ENCODE results near the gene AGAP5.
A peak's percentile ranks its signal among the peaks of the same experiment; 100 is the strongest.
"Not testable (repeated sequence)": the region's sequence is repeated elsewhere in the genome, so short reads cannot be mapped to it uniquely, and the experiment has no call there.

AGAP5 gene

DNA sequence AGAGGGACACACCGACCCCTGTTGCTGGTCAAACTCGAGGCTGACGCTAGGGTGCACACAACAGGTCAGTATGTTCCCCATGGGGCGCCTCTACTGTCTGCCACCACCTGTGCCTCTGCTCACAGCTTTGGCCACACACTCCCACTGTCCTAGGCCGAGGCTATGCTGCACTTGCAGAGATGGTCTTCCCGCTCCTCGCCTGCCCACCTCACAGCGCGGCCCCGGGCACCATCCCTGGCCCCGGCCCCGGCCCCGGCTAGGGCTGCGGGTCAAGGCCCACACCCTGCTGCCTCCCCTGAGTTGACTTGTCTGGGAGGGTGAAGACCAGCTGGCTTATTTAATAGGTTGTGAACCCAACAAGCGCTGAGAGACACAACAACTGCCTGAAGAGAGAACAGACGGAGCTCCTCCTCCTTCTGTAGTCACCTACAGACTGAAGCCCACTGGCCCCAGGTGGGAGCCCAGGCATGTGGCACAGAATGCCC, at the start of gene AGAP5:
Gene AGAP5 (minus strand): TSS at position 435 of the 485 bp plus-strand sequence. CDS start 354 bp downstream, at position 81.
- DNase-seq = not testable (repeated sequence)

DNA sequence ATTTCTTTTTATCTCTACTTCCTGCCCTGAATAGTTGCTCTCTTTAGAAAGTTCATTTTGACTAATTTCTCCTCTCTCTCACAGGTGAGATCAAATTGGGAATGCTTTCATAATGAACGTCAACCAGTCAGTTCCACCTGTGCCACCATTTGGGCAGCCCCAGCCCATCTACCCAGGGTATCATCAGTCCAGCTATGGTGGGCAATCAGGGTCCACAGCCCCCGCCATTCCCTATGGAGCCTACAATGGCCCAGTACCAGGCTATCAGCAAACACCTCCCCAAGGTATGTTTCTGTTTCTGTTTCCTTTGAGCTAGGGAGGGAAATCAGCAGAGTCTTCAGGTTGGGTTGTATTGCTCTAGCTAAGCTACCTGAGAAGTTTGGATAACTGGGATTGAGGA, 48.8 kb upstream of the AGAP5 start:
- DNase-seq = no peak

DNA sequence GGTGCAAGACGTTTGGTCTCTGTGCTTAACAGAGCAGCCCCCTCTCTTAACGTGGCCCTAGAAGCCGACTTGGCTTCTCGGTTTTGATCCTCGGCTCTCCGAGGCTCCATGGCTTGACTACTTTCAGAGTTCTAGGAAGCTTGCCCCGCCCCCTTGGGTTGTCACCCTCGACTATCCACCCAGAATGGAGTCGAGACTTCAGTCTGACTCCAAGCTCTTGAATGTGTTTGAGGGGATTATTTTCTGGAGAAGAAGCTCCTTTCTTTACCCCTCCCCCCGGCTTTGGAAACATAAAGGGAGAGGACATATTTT, 46.7 kb upstream of the AGAP5 start:
- DNase-seq = peak in 7 of 56 donors; percentile 35 to 61 (median 47)

DNA sequence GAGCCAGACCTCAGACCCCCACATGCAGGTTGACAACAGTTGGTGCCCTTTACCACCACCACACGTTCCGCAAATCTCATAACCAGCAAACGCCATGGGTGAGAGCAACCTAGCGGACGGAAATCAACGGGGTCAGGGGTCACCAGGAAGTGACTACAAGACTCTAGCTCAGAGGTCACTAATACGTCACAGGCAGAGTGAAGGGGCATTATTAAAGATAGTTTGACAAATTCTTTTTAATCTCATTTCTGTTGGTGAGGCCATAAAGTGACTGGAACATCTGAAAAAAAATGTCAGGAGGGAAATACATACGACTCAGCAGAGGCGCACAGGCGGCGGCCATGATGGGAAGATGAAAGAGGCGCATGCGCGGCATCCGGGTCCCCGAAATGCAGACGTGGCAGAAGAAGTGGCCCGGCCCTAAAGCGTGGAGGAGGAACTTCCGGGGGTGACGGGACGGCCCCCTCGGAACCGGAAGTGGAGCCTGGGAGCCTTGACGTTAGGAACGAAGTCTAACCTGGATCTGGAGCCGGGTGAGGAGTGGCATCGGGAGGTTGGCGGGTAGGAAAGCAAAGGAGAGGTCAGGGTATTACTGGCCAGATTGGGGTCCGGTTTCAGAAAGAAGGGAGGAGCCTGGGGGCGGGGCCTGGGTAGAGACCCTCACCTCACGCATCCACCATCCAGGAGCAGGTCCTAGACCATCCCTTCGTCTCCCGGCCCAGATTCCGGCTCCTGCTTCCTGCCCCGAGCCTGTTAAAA, 46.2 kb upstream of the AGAP5 start, which contains the start of gene SEC24C:
Gene SEC24C (plus strand): TSS at position 468 of the 759 bp plus-strand sequence. CDS start 2,461 bp downstream, outside the sequence.
- DNase-seq = peak; percentile 50 to 98 (median 92)

DNA sequence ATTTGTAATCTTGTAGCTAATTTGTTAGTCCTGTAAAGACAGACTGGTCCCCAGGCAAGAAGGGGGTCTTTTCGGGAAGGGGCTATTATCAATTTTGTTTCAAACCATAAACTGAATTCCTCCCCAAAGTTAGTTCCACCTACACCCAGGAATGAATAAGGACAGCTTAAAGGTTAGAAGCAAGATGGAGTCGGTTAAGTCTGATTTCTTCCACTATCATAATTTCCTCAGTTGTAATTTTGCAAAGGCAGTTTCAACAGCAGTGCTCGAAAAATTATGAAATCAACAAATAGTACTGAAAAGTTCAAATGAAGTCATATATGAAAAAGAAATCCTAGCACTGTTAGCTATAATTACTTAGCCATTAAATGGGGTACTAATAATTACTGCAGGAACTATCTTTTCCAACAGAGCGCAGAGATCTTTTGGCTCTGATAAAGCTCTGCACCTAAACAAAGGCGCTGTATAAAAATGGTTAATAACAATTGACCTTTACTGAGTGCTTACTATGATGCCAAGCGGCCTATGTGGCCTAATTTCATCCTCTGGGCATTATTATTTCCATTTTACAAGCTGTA, 45.5 kb upstream of the AGAP5 start:
- DNase-seq = no peak

DNA sequence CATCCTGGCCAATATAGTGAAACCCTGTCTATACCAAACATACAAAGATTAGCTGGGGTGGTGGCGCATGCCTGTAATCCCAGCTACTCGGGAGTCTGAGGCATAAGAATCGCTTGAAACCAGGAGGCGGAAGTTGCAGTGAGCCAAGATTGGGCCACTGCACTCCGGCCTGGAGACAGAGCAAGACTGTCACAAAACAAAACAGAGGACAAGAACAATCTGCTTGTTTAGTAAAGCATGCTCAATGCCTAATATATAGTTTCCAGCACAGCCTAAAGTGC, 44.5 kb upstream of the AGAP5 start:
- DNase-seq = no peak

DNA sequence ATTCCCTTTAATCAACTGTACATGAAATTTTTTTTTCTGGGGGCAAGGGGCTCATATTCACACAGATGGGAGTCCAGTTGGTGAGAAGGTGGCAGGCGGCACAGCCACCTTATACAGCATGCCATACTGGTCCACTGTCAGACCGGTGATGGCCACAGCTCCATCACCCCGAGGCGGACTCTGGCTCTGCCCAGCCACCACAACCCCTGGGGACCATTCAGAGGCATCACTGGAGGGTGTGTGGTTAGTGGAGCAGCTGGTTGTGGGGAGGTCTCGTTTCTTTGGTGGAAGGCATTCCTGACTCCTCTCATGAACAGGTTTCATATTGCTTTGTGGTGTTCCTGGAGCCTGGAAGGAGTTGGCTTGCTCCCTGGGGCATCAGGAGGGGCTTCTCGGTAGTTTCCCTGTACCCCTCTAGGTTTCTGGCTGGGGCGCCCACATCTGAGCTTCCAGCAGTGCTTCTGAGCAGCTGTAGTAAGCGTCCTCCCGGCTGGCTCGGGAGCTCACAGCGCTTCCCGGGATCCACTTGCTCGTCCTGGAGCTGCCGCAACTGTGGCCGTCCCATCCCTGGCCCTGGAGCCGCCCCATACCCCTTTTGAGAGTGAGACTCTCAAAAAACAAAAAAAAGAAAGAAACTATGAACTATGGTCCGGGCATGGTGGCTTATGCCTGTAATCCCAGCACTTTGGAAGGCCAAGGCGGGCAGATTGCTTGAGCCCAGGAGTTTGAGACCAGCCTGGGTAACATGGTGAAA, 42.8 kb upstream of the AGAP5 start:
- not testable (repeated sequence) for DNase-seq

DNA sequence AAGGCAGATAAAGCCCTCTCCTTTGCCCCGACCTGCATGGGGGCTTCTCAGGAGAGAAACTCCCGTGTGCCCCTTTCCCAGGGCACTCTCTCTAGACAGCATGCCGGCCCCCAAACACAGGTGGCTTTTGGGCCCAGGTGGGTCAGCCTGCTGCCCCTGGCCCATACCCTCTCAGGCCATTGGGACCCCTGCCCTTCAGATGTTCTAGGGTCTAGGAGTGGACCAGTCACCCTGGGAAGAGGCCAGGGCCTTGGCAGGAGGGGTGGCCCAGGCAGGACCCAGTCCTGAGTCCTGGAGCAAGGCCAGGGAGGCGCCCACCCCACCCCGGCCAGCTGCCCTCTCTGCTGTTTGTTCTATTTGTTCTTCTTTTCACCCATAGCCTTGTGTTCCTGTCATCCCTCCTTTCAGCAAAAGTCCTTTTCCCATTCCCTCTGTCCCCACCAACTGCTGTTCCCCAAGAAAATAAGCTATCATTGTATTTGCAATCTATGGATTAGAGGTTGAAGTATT, 36.9 kb upstream of the AGAP5 start:
- no peak for DNase-seq

DNA sequence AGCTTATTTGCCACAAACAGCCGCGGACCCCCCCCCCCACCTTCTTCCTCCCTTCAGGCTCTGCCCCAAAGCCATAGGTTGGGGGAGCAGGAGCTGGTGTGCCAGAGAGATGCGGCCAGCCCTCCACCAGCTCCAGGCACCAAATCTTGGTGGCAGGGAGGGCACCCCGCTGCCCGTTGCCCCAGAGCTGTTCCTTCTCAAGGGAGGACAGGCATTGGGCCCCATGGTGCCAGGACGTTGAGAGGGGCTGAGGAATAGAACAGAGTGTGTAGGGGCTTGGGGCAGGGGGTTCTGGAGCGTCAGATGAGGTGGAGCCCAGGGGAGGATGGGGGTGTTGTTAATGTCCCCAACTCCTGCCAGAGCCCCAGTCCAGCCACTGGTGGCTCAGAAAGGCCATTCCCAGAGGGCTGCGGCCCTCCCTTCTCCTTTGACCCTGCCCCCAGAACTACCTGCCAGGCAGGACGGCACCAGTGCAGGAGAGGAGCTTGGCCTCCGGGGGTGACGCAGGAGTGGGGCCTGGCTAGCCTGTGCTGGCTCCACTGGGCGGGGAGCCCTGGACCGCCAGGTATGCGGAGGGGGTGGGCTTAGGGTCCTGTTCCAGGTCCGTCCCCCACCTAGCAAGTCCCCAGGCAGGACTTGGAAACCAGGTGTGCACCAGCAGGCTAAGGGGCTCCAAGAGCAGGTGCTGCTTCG, 36.3 kb upstream of the AGAP5 start:
- no peak for DNase-seq

DNA sequence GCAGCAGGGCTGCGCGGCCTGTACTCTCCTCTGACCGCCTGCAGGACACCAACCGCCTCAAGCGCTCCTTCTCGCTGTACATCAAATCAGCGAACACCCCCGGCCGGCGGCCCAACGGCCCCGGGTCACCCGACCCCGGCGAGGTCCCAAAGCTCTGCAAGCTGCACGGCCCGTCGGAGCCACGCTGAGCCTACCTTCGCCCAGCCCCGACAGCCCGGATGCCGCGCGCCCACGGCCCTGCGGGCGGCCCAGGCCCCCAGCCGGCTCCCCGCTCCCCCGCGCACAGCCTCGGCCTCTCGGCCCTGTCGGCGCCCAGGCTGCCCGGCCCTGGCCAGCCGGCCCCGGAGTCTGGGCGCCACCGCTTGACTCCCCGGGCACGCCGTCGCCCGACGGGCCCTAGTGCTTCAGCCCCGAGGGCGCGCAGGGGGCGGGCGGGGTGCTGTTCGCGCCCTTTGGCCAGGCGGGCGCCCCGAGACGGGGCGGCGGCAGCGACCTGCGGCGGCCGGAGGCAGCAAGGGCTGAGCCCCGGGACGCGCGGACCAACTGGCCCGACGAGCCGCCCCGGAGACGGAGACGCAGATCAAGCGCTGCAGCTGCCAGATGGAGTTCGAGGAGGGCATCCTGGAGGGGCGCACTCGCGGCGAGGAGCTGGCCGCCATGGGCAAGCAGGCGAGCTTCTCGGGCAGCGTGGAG, 35.2 kb upstream of the AGAP5 start:
- no peak for DNase-seq

DNA sequence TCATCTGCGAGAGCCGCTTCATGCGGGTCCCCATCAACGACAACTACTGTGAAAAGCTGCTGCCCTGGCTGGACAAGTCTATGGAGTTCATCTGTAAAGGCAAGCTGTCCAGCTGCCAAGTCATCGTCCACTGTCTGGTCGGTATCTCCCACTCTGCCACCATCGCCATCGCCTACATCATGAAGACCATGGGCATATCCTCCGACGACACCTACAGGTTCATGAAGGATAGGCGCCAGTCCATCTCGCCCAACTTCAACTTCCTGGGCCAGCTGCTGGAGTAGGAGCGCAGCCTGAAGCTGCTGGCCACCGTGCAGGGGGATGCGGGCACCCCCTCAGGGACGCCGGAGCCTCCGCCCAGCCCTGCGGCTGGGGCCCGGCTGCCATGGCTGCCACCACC, 34.5 kb upstream of the AGAP5 start:
- no peak for DNase-seq

DNA sequence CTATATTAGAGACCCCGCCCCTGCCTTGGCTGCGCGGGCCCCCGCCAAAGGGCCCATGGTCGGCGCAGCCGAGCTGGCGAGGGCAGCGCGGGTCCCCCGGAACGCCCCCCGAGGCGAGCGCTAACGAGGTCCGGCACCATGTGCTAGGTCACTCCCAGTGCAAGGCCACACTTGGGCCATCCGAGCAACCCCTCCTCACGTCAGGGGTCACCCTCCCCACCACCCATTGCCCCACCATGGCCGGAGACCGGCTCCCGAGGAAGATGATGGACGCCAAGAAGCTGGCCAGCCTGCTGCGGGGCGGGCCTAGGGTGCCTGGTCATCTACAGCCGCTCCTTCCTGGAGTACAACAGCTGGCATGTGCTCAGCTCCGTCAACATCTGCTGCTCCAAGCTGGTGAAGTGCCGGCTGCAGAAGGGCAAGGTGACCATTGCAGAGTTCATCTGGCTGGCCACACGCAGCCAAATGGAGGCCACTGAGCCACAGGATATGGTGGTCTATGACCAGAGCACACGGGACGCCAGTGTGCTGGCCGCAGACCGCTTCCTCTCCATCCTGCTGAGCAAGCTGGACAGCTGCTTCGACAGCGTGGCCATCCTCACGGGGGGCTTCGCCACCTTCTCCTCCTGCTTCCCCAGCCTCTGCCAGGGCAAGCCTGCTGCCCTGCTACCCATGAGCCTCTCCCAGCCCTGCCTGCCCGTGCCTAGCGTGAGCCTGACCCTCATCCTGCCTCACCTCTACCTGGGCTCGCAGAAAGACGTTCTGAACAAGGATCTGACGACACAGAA, 33.9 kb upstream of the AGAP5 start:
- DNase-seq = no peak

DNA sequence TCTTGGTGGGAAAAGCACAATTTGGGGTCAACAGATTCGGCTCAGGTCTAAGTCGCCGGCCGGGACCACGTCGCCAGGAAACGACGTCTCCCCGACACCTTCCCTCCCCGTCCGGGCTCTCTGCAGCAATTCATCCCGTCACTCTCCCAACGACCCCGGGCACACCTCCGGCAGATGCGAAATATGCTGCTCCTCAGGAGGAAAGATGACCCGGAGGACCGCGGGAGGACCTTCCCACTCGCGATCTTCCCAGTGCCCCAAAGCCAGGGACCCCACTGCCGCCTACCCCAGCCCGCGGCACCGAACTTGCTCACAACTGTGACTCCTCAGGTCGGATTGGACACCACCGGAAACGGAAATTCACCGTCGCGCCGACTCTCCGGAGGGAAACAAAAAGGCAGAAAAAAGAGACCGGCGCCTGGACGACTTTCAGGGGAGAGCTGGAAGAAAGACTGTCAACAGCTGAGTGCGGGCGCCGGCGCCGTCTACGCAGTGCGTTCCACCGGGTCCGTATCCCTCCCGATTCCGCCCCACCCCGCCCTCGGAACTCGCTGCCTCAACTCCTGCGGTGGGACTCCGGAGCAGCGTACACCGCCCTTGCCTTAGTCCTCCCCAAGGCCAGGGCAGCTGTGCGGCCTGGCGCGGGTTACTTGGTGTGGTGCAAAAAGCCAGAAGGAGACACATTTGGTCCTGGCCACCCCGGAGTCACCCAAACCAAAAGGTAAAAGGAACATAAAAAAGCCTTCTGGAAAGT, 32.4 kb upstream of the AGAP5 start:
- peak; percentile 45 to 96 (median 85) for DNase-seq

DNA sequence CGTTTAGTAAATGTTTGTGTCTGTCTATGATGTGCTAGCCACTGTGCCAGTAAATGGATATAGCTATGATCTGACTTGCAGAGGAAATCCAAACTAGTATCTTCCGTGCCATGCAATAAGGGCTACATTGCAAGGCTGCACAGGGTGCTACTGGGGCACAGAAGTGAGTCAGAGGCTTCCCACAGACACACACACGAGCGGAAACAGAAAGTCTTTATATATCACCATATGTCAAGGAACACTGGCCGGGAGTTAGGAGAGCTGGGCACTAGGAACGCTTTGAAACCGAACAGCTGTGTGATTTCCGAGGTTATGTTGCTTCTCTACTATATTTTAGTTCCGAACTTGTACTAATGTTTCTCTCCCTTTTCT, 31.9 kb upstream of the AGAP5 start:
- DNase-seq = peak in 2 of 56 donors; percentile 23 to 29

DNA sequence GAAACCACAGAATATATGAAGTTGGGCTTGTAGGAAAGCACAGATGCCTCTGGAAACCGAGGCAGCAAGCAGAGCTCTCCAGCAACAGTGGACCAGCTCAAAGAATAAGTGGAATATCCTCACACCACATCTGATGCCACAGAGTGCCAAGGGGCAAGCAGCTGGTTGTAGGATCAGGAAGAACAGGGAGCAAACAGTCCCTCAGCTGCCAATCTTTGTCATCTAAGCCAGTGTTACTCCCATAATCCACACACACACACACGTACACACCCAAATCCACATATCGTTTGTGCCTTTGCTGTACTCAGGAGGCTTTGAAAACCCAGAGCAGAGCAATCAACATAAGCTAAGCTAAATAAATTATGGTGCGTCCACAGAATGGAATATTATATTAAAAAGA, 25.6 kb upstream of the AGAP5 start:
- no peak for DNase-seq

DNA sequence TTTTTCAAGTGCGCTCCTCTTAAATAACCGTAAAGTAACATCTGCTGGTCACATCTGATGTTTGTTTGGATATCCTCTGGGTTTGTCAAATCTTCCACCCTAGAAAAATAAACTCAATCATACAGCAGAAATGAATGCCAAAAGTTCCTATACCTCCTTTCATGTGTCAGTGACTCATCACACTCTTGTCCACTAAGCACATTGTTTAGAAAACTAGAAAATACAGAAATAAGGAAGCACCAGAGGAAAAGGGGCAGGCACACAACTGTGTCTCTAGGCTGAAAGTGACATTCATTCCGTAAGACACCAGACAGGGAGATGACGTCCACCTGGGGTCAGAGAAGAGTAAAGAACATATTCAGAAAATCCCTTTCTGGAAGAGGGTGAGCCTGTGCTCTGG, 22.7 kb upstream of the AGAP5 start:
- DNase-seq = not testable (repeated sequence)

DNA sequence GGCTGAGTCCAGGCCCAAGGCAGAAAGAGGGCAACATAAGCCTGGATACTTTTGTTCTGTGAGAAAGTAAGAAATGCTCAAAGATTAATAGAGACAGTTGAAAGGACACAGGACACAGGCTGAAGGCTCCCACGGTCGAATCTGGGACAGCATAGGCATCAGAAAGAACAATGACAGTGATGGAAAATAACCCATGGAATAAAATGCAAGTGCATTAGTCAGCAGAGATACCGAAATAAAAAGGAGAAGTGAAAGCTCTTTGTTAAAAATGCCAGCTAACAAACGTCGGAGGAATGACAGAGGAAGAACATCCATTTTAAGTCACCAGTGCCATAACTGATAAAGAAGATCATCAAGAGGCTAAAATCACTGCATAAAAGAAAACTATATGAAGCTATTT, 19.6 kb upstream of the AGAP5 start:
- peak in 1 of 56 donors; percentile 26 for DNase-seq

DNA sequence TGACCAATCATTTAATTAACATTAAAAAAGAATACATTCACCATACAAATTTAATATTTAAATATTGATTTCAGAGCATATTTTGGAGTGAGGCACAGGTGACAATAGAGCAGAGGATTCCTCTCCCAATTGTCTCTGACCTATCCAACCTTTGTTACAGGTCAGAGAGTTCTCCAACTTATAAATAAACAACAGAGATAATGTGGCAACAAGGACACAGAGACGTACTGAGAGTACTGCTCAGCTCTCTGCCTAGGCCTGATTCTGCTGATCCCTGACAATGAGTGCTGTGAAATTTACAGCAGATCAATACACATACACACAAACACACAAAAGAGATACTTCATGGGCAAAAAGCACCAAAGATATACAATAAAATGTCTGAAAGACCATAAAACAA, 18.3 kb upstream of the AGAP5 start:
- DNase-seq = no peak
